ENCODE measurements around the gene CEP72.
"Not testable (repeated sequence)": the region's sequence is repeated elsewhere in the genome, so short reads cannot be mapped to it uniquely, and the experiment has no call there.

CEP72 gene, protein sequence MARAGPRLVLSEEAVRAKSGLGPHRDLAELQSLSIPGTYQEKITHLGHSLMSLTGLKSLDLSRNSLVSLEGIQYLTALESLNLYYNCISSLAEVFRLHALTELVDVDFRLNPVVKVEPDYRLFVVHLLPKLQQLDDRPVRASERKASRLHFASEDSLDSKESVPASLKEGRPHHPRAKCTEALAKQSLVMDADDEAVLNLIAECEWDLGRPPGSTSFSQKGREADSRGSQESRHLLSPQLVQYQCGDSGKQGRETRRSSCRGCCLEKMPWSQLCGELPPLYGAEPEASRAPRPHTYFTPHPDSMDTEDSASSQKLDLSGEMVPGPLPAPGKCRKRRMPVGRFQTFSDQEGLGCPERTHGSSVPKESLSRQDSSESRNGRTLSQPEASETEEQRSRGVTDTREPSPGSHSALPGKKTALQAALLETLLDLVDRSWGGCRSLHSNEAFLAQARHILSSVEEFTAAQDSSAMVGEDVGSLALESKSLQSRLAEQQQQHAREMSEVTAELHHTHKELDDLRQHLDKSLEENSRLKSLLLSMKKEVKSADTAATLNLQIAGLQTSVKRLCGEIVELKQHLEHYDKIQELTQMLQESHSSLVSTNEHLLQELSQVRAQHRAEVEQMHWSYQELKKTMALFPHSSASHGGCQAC

DNA sequence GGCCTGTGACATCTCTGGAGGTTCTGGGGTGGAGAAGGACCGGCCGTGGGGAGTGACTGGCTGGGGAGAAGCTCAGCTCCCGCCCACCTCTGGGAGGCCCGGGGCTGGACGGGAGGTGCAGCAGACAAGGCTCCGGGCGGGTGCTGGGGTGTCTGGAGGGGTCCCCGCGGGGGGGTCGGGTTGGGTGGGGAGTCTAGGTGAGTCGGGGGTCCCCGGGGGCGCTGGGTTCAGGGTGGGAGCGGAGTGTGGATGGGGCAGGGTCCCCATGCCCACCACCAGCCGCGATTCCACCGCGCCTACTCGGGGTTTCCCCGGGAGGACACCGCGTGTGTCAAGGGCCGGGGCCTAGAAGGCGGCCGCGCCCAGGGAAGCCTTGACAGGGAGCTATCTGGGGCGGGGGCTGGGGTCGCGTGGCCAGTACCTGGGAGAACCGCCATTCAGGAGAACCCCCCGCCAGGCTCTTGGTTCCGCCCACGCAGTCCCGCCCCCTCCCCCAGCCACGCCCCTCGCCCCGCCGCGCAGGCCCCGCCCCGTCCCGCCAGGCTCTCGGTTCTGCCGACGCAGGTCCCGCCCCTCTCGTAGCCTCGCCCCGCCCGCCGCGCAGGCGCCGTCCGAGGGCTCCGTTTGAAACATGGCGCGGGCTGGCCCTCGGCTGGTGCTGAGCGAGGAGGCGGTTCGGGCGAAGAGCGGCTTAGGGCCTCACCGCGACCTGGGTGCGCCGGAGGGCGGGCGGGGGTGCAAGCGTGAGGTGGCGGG lies at the start of gene CEP72:
CEP72 (plus strand) TSS at position 610 of the 756 bp plus-strand sequence; CDS start at position 632, 22 bp downstream.
- peak; percentile 94 for DNase-seq

DNA sequence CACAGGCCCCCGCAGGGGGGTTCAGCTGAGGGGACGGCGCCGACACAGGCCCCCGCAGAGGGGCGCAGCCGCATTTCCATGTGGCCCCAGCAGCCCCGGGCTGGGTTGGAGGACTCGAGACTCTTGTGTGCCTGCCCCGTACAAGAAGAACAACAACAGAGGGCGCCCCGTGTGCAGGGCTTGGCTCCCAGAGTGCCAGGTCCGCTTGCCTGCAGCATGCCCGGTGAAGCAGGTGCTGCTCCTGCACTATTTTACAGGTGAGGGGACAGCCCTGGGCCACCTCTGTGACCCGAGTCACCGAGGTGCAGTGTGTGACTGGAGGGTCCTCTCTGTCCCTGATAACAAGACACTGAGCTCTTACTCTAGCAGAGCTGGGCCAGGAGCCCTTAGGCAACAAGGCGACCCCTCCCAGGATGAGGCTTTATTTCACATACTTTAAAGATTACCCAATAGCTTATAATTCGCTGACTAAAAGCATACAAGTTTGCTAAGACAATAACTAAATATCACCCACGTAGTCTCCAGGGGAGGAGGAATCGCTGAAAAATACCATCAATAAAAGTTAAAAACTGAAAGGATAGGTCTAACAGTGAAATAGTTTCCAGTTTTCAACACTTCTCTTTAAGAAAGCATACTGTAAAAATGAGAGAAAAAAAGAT lies 46.2 kb upstream of the CEP72 start:
- no peak for DNase-seq

DNA sequence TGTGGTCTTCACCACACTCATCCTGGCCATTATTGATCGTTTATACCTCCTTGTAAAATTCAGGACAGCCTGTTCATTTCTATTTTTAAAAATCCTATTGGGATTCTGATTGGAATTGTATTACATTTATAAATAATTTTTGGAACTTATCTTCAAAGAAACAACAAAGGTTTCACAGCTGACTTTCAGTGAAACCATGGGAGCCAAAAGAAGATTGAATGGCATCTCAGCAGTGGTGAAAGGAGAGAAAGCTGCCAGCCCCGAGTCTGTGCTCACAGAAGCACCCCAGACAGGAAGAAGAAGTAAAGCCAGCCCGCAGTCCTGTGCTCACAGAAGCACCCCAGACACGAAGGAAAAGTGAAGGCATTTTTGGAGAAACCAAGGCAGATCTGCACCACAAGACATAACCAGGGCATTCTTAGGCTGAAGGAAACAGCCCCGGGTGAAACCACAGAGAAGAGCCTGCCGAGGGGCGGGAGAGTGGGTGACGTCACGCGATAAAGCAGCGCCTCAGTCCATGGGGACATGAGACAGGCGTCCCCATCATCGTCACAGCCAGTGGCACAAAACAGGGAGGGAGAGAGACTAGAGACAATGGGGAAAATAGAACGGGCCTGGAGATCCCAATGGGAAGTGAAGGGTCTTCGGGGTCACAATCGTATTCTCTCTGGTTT lies 45.4 kb upstream of the CEP72 start:
- DNase-seq, result no peak

DNA sequence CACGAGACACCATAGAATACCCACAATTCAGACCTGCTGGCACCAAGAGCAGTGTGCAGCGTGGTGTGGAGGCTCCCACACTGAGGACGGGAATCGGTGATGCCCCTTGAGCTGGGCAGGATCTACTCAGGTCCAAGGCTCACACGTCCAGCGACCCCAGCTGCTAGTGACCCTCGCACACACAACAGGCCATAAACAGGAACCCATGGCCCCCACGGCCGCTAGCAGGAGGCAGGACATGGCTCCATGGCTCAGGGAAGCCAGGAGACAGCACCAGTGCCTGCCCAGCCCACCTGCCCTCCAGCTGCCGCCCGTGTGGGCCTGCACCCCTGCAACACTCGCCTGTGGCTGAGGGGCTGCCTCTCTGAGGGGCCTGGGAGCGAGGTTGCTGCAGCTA lies 44.5 kb upstream of the CEP72 start:
- DNase-seq, result no peak

DNA sequence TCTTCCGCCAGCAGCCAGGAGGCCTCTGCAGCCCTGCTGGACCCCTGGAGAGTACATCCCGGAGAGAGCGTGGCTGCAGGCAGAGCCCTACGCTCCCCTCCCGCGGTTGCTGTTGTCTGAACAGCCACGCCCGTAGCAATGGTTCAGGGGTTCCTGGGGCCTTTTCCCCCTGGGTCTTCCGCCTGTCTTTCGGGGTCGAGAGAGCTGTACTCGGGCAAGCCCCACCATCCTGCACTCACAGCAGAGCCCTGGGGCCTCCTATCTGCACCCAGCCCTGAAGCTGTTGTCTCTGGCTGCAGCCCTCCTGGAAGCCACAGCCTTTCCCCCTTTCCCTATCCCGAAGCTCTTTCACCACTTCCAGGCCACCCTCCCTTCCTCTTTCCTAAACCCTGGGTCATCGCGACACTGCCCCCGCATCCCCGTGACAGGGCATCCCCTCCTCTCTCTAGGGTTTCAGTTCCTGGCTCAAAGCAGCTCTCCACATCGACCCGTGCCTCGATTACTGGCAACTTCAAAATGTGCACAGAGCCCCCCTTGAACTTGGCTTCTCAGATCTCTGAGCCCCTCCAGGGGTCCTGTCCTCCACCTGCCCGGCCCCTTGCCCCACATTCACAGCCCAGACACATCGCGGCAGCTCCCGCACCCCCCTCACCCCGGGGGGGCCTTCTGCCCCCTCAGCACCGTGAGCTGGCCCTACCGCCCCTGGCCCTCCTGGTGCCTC lies 43.9 kb upstream of the CEP72 start:
- no peak for DNase-seq

DNA sequence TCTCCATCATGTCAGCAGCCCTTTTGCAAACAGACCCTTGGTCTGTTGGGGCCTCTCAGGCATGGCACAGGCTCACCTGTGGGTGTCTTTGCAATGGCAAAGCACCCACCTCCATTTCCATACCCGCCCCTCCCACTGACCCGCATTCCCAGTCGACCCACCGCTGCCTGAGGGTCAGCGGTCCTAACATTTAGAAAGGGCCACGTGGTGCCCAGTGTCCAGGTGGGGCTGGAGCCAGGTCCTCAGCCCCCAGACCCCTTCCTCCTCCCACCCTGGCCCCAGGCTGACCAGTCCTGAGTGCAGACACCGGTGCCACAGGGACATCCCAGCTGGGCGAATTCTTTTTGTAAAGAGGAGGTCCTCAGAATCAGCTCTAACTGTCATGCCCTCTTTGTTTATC lies 43.3 kb upstream of the CEP72 start:
- DNase-seq, result no peak

DNA sequence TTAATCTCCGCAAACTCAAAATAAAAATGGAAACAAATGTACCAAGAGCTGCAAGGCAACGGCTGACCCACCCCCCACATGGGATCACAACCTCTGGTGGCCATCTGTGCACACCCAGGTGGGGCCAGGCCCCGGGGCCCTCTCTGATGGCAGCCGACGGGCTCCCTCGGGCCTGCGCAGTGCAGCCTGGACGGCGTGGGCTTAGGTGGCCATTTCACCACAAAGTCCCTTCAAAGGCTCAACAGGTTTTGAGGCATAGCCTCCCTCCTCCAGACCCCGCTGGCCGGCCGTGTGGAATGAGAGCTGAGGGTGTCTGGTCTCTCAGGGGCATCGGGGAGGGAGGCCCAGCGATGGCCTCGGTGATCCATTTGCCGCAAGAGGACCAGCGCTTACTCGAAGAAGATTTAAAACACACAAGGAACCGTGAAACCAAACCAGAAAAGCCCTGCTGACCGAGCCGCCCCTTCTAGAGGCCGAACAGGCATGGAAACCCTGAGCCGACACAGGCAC lies 42.7 kb upstream of the CEP72 start:
- DNase-seq, result no peak

DNA sequence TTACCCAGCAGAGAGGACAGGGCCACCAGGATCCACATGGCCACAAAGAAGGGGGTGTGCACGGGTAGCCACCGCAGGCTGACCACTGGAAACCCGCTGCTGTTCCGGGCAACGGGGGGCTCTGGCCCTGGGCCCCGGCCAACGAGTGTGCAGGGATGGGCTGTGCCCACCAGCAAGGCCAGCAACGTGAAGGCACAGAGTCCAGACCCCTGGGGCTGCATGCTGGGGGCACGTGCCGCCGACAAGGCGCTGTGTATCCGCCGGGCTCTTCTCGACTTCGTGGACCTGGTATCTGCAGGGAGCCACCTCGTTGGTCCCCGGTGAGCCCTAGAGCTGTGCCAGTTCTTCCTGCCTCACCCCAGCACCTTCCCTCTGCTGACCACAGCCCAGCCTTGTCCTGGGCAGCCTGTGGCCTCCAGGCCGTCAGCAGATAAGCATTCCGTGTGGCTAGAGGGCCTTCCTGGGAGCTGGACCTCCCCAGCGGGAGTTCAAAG lies 42.2 kb upstream of the CEP72 start:
- no peak for DNase-seq

DNA sequence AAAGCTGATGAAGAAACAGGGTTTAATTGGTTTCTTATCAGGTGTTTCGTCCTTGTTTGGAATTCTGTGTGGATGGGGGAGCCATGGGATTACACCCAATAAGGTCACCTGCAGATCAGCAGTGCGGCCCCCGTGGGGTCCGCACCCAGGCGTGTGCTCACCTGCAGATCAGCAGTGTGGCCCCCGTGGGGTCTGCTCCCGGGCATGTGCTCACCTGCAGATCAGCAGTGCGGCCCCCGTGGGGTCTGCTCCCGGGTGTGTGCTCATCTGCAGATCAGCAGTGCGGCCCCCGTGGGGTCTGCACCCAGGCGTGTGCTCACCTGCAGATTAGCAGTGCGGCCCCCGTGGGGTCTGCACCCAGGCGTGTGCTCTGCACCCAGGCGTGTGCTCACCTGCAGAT lies 41.7 kb upstream of the CEP72 start:
- DNase-seq, result no peak

DNA sequence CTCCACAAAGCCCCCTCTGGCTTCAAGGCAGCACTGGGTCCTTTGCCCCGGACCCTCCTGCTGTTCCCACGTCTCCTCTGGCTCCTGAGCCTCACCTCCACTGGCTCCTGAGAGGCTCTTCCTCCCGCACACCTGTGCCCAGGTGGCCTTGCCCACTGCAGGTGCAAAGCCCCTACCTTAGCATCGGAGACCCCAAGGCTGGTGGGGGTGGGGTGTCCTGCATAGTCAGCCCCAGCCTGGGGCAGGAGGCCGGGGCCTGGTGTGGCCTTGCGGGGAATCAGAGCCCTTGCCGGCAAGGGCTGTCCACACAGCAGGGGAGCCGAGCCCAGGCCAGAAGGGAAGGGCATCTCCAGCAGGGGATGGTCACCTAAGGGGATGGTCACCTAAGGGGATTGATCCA lies 41.3 kb upstream of the CEP72 start:
- DNase-seq, result no peak

DNA sequence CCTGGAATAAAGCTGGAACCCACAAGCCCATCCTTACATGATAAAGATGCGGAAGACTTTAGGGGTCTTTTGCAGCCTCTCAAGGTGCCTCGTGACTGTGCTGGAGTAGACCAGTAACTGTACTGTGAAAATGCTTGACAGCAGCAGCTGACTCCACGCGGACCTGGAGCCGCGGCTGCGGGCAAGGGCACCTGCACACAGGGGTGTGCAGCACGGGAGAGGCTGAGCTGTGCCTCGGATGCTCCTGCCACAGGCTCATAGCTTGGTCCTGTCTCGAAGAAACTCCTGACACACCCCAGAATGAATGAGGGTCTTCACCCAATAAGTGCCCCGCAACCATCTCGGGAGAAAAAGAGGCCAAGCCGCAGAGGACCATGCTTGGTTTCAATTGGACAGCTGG lies 40.3 kb upstream of the CEP72 start:
- no peak for DNase-seq

DNA sequence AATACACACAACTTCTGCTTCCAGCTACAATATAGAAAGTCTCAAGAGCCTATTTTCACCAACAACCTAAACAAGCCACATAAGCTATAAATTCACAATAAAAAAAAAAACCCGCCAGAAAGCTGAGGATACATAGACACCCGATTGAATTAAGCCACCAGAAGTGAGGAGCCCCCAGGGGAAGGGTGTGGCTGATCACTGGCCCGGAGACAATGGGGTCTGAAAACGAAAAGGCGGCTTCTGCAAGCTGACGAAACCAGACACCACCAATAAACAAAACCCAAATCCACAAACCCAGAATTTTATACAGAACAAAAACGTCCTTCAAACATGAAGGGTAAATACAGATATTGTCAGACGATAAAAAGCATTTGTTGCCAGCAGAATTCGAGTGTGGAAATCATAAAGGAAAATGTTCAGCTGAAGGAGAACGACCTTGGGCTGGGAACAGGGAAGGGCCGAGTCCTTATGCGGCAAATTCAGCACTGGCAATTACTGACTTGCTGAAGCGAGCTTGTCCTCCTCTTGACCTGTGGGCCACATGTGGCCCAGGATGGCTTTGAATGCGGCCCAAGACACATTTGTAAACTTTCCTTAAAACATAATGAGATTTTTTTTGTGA lies 39.6 kb upstream of the CEP72 start:
- DNase-seq, result no peak

DNA sequence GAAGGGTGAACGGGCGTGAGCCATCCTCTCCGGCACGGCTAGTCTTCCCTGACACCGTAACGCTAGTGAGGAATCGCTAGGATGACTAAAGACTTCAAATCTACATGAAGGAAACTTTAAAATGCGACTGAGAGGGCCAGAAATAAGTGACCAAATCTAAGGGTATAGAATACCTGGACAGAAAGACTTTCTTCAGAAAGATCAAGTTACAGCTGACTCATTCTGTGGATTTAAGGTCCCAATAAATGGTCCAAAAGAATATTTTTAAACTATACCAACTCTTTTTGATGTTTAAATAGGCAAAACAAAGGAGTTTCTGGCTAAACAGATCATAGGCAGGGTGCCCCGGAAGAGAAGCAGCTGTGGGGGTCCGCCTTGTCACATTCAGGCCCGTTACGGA lies 38.9 kb upstream of the CEP72 start:
- no peak for DNase-seq

DNA sequence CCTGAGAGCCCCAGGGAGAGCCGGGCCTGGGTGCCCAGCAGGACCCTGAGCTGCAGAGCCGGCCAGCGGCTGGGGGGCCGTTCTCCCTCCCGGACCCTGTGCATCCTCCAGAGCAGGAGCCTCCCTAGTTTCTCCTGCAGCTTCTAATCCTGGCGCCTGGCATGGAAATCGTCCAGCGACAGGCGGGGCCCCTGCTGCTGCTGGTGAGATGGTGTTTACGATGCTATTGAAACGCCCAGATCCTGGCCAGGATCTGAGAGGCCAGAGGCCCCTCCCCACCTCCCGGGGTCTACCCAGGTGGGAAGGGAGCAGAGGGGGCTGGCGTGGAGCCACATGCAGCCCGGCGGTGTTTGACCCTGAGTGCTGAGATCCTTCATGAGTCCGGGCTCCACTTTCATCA lies 38.2 kb upstream of the CEP72 start:
- no peak for DNase-seq

DNA sequence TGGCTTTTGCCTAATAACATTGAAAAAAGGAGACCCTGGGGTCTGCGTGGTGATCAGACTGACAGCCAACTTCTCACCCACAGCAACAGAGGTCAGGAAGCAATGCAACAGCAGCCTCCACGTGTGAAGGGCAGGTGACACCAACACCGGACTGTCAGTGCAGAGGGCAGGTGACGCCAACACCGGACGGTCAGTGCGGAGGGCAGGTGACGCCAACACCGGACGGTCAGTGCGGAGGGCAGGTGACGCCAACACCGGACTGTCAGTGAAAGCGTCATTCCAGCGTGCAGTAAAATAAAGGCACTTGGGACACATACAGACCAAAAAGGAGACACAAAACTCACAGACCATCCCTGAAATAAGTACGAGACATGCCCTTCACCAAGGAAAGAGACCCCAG lies 37.2 kb upstream of the CEP72 start:
- no peak for DNase-seq

DNA sequence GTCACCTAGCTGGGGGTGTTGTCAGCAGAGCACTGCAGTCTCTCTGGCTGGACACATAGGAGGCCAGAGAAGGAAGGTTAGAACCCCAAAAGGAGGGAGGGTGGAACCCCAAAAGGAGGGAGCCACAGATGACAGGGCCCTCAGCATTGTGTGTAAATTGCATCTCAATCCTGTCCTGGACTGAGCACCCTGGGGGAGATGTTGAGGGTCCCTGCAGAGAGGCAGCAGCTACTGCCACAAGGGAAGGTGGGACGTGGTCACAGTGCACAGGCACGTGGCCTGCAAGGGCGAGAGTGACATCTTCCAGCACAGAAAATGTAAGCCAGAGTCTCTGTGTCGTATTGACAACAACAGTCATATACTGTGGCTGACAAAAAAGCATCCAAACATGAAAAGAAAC lies 36.5 kb upstream of the CEP72 start:
- no peak for DNase-seq

DNA sequence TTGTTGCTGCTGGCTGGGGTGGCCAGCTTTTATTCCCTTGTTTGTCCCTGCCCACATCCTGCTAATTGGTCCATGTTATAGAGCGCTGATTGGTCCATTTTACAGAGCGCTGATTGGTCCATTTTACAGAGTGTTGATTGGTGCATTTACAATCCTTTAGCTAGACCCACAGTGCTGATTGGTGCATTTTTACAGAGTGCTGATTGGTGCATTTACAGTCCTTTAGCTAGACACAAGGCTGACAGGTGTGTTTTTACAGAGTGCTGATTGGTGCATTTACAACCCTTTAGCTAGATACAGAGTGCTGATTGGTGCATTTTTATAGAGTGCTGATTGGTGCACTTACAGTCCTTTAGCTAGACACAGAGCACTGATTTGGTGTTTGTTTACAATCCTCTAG lies 34.9 kb upstream of the CEP72 start:
- DNase-seq, result not testable (repeated sequence)

DNA sequence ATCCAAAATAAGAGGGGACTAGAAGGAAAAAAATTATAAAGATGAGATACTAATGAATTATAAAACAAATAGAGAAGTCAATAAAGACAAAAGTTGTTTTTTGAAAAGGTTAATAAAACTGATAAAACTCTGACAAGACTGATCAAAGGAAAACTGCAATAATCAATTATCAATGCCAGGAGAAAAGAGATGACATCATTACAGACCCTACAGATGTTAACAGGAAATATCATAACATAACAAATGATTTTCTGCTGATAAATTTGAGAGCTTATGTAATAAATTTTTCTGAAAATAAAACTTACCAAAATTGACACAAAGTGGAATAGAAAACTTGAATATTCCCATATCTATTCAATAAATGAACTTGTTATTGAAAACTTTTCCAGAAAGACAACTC lies 34.3 kb upstream of the CEP72 start:
- no peak for DNase-seq

DNA sequence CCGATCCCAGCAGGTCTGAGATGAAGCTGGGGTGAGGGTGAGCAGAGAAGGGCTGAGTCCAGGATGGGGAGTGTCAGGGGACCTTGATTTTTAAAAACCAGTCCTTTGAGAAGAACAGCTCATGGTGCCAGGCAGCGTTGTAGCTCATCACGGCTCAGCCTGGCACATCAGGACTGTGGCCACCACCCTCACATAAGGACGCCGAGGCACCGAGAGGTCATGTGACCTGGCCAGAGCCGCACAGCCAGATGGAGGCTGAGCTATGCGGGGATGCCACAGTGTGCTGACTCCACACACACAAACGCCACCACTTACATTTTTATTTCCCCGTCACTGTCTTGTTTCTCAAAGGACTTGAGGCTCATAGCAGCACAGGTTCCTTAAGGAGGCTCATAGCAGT lies 32.9 kb upstream of the CEP72 start:
- DNase-seq, result no peak

DNA sequence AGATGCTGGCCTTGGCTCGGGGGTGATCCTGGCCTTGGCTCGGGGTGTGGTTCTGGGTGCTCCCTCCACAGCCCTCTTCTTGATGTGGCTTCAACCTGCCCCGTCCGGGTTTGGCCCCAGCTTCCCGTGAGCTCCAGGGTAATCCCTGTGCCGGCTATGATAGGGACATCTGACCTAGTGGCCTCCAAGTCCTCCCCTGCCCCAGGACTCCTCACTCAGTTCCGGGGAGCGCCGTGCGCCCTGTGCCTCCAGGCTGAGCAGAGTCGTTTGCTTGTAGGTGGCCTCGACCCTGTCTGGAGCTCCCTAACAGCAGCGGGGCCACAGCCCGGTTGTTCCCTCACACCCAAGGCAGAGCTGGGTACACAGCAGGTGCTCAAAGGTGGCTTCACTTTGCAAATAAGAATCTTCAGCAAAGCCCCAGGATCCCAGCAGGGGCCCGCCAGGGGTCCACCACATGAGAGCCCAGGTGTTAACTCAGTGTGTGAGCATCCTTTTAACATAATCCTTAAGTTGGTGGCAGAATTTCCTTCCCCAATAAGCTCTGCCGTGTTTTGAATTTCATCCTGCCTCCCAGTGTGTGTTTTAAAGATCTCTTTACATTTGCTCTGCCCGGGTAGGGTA lies 32.3 kb upstream of the CEP72 start:
- DNase-seq, result no peak

DNA sequence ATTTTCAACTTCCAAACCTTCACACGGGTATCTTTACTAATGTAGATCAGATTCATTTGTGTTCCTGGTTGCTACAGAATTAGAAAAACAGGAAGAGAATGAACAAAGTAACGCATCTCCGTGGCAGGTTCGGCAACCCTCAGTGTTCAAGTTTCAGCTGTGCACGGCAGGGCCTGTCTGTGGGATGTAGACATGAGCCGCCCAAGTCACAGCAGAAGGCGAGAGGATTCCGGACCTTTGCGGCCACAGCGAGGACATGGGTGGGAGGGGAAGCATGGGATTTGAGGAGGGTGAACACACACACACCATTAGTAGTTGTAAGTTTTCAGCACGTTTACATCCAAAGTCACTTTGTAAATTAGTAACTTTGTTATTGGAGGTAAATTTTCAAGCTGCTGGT lies 31.7 kb upstream of the CEP72 start:
- DNase-seq, result no peak
